Mesothelial cell of epicardium (in vitro differentiated cells): Measurements from ENCODE around the gene CNGB1. TPM values are rescaled to one million over a fixed set of nuclear protein-coding genes. Genes with fewer than 3 reads are reported as not detected.
"Not testable (repeated sequence)": the region's sequence is repeated elsewhere in the genome, so short reads cannot be mapped to it uniquely, and the experiment has no call there.

Experiments used
- DNase-seq, 2 experiments: peaks; one replicate each; pipeline ENCODE4 v3.0.0; 2021; ENCODE audit warnings: low spot score in 2 of 2; ENCODE audit not compliant: unreplicated experiment in 2 of 2
- H3K27ac Mint-ChIP-seq: 2 replicates; pipeline ENCODE4 v1.8.0; 2021; ENCODE audit warnings: mixed read lengths
- H3K27me3 Mint-ChIP-seq: 2 replicates; pipeline ENCODE4 v1.8.0; 2021; ENCODE audit warnings: low read depth, mixed read lengths
- H3K36me3 Mint-ChIP-seq: 2 replicates; pipeline ENCODE4 v1.8.0; 2021; ENCODE audit warnings: mixed read lengths
- H3K4me1 Mint-ChIP-seq: 2 replicates; pipeline ENCODE4 v1.8.0; 2021; ENCODE audit warnings: mixed read lengths
- H3K4me3 Mint-ChIP-seq: 2 replicates; pipeline ENCODE4 v1.8.0; 2021; ENCODE audit warnings: mild to moderate bottlenecking, moderate library complexity, mixed read lengths
- H3K9me3 Mint-ChIP-seq: 2 replicates; pipeline ENCODE4 v1.8.0; 2021; ENCODE audit warnings: mixed read lengths
- CTCF ChIP-seq: fragments of 200-600 bp; sonication (generic); IDR thresholded peaks from one replicate; pipeline ENCODE4 v1.5.0; 2021; ENCODE audit warnings: antibody characterized with exemption; ENCODE audit not compliant: unreplicated experiment
- total RNA-seq: library from RNA; stranded (reverse); gene quantifications from 3 replicates; pipeline ENCODE4 v1.2.1, GENCODE V29; 2021

CNGB1 gene
- total RNA-seq, 1 donor from 2014 or later, result 0.07 TPM

DNA sequence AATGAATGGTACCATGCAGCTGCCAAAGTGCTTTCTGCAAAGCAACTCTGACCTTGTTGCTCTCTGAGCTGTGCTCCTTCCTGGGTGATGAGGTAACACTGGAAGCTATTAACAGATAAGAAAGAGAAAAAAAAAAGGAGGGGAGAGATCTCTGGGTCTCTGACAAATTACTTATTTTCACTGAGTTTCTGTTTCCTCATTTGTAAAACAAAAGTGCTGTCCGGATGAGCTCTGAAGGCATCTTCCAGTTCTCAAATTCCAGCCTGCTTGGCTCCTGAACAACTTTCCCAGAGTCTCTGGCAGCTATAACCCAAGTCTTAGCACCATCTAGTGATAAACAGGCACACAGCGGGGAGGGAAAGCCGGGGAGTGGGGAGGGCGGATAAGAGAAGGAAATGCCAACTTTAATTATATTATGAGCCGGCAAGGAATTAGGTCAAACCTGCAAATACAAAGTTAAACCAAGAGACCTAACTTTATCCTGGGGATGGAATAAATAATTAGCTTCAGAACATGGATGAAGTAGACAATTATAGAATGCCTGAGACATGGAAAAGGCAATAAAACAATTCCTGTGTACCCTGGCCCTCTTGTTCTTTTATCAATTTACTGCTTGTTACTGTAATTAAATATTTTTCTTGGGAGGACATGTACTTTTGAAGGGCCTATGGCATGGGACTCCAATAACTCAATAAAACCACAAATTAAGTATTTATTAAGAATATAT lies 107.3 kb downstream of the CNGB1 start:
- Mint-ChIP-seq H3K9me3 (no peaks in the 10 kb centered on the region), H3K27me3 (no peaks in the 10 kb centered on the region), H3K4me1 (peaks cover 28% of the 10 kb centered on the region), H3K4me3 (no peak overlapping the region), H3K36me3 (no peaks in the 10 kb centered on the region), H3K27ac (peak overlapping the region; percentile 68)
- TF ChIP-seq CTCF, result no peak
- DNase-seq, result peak in 1 of 2 experiments; percentile 42

GRCh38 chr16:57862698-57863433 lies 108.1 kb downstream of the CNGB1 start:
- H3K36me3 Mint-ChIP-seq, result no peaks in the 10 kb centered on the region
- H3K4me3 Mint-ChIP-seq, result no peak overlapping the region
- no peak for DNase-seq
- H3K9me3 Mint-ChIP-seq, result no peaks in the 10 kb centered on the region
- peak overlapping the region; percentile 68 for H3K27ac Mint-ChIP-seq
- no peak for TF ChIP-seq CTCF
- H3K27me3 Mint-ChIP-seq, result no peaks in the 10 kb centered on the region
- H3K4me1 Mint-ChIP-seq, result peaks cover 28% of the 10 kb centered on the region

DNA sequence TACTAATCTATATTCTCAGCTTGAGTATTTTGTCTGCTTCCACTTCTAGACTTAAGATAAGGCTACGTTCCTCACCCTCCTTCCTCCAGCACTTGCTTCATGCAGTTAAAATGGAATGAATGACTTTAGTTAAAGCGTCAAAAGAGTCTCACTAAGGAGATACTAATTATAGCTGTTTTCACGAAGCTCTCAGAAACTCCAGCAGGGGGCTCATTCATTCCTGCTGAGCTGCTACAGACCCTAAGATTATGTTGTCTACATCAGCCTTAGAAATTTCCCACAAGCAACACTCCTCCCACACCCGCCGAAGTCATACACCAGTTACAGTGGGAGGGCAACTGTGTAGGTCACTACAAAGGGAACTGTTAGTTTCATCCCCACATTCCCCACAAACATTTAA lies 111.6 kb downstream of the CNGB1 start:
- H3K36me3 Mint-ChIP-seq, result peaks cover 3% of the 10 kb centered on the region
- H3K4me3 Mint-ChIP-seq, result no peak overlapping the region
- H3K4me1 Mint-ChIP-seq, result peaks cover 15% of the 10 kb centered on the region
- DNase-seq, result no peak
- H3K27ac Mint-ChIP-seq, result no peak overlapping the region
- TF ChIP-seq CTCF, result no peak
- H3K27me3 Mint-ChIP-seq, result no peaks in the 10 kb centered on the region
- peaks cover 7% of the 10 kb centered on the region for H3K9me3 Mint-ChIP-seq

DNA sequence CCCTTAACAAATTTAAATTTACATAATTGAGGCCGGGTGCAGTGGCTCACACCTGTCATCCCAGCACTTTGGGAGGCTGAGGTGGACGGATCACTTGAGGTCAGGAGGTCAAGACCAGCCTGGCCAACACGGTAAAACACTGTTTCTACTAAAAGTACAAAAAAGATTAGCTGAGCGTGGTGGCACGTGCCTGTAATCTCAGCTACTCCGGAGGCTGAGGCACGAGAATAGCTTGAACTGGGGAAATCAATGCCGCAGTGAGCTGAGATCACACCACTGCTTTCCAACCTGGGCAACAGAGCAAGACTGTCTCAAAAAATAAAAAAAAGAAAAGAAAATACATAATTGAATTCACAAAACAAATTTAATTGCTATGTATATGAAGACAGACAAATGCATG lies 112.3 kb downstream of the CNGB1 start:
- Mint-ChIP-seq H3K27ac (no peak overlapping the region), H3K27me3 (no peaks in the 10 kb centered on the region), H3K4me3 (no peak overlapping the region), H3K4me1 (peaks cover 13% of the 10 kb centered on the region), H3K36me3 (peaks cover 3% of the 10 kb centered on the region), H3K9me3 (peaks cover 7% of the 10 kb centered on the region)
- DNase-seq, result no peak
- no peak for TF ChIP-seq CTCF

GRCh38 chr16:57857991-57858390 lies 112.9 kb downstream of the CNGB1 start:
- H3K36me3 Mint-ChIP-seq, result not testable (repeated sequence)

GRCh38 chr16:57855188-57855587 lies 115.7 kb downstream of the CNGB1 start:
- Mint-ChIP-seq H3K9me3 (peaks cover 7% of the 10 kb centered on the region), H3K4me3 (no peak overlapping the region), H3K36me3 (peaks cover 3% of the 10 kb centered on the region), H3K27me3 (no peaks in the 10 kb centered on the region), H3K4me1 (no peaks in the 10 kb centered on the region), H3K27ac (no peak overlapping the region)
- no peak for DNase-seq
- TF ChIP-seq CTCF, result no peak

More at GRCh38 chr16:57857991-57858390, 112.9 kb downstream of the CNGB1 start:
- not testable (repeated sequence) for H3K4me1 Mint-ChIP-seq, H3K27me3 Mint-ChIP-seq, H3K9me3 Mint-ChIP-seq, DNase-seq, H3K27ac Mint-ChIP-seq, H3K4me3 Mint-ChIP-seq
